ENCODE results near the gene ADPRHL1.

ADPRHL1 gene

DNA sequence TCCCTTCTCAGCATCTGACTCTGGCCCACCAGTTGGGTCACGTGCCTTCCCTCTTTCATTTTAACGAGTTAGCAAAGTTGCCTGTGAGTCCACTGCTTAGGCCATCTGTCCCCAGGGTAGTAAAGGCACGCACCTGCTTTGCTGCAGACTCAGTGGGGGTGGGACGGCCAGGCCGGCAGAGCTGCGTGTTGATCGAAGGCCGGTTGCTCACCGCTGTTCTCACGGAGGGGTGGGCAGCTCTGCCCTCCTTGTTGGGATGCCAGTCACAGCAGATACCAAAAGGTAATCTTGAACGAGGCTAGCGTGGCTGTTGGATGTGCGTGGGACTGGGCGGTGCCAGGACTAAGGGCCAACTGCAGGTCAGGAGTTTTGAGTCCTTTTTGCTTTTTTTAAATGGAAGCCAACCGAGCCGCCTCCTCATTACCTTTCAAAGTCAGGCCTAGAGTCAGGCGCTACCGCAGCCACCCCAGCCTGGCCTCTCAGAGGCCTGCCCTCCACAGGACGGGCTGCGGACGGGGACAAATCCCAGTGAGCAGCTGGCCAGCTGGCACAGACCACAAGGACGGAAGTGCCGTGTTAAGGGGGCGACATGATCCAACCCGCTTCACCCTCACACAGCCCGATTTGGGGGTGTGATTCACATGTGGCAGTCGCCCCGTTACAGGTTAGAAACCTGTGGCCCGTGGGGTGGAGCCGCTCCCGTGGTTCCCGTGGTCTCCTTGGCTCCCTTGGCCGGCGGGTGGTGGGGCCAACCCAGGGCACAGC, 20.6 kb downstream of the ADPRHL1 start:
- no peak for DNase-seq (ENCODE audit: low spot score)

DNA sequence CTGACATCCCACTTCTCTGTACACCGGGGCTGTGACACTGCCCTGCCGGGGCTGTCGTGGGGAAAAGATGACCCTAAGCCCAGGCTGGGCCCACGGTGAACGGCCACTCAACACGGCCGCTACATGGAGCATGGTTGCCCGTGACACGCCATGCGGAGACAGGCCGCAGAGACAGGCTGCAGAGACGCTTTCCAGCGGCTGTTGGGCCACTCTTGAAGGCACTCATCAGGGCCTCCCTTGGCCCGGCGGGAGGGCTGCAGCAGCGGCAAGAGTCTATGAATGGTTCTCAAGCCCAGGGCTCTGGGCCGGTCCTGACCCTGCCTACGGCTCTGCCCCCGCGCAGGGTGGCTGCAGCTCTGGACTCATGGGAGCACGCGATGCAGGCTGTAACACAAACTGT, 22.1 kb downstream of the ADPRHL1 start:
- no peak for DNase-seq (ENCODE audit: low spot score)

DNA sequence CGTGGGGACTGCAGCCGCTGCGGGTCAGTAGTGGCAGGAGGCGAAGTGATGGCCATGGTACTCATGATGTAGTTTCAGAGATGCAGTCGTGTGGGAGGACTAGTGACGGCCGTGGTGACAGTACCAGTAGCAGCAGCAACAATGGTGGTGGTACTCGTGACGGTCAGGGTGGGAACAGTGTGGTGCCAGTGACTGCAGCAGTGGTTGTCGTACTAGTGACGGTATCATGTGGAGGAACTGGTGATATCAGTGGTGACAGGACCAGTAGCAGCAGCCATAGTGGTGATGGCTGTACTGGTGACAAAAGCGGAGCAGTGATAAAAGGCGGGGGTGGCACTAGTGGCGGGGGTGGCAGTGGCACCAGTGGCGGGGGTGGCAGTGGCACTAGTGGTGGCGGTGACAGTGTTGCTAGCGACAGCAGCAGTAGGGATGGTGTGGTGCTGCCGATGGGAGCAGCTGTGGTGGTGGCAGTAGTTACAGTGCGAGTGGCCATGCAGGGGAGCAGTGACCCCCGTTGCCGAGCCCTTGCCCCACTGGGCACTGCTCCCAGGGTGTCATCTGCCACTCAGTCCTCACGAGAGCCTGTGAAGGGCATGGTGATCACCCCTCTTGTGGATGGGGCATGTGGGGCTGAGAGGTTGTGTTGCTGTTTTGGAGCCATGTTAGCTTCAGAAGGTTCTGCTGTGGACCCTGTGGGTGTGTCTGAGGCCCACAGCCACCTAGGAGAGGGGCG, 22.7 kb downstream of the ADPRHL1 start:
- no peak for DNase-seq (ENCODE audit: low spot score)

DNA sequence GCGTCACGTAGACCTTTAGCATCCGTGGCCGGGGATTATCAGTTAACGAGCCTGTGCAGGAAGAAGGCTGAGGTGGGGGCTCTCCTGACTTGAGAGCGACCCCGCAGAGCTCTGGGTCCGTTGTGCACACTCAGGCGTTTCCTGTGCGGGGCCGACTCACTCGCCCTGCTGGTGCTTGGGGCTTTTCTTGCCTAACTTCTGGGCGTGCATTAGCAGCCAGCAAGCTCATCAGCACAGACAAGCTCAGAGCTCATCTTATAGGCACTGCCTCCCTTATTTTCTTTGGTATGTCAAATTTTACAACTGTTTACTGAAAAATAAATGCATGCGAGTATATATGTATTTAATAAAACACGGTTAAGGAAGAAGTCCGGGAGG, 23.7 kb downstream of the ADPRHL1 start:
- no peak for DNase-seq (ENCODE audit: low spot score)

DNA sequence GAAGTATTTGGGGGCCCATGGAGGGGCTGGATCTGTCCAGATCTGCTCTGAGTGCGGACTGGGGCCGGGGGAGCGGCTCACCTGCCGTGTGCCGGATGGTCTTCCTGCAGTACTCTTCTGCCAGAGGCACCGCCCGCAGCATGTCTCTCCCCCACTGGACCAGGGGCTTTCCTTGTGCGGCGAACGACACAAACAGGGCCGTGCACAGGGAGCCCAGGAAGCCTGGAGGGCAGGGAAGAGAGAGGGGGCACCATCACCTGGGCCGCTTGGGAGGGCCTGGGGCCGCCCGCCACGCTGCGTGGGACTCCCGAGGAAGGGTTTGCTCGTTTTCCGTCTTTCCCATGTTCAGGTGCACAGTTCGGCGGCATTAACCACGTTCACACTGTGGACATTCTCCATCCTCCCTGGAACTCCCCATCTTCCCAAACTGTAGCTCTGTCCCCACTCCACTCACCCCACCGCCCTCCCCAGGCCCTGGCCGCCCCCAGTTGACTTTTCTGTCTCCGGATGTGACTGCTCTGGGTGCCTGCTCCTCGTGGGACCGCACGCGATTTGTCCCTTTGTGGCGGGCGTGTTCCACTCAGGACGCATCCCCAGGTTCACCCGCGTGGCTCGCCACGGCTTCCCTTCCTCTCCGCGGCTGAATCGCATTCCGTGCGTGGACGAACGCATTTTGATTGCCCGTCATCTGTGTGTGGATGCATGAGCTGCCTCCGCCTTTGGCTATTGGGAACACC, 24.2 kb downstream of the ADPRHL1 start:
- no peak for DNase-seq (ENCODE audit: low spot score)

DNA sequence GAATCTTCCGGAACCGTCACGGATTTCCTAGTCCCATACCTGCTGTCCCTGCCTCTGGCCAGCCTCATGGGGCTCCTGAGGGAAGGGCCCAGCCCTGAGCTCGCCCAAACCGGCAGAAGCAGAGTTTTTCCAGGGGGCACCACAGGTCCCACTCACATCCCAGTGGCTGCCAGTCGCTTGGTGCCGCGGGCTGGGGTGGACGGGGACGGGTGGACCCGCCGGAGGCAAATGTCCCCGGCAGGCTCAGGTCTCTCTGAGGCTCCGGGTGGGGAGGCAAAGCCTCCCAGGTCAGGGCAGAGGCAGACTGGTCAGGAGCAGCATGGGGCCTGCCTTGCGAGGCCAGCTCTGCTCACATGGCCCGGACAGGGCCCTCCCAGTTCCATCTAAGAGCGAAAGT, 24.8 kb downstream of the ADPRHL1 start:
- no peak for DNase-seq (ENCODE audit: low spot score)

DNA sequence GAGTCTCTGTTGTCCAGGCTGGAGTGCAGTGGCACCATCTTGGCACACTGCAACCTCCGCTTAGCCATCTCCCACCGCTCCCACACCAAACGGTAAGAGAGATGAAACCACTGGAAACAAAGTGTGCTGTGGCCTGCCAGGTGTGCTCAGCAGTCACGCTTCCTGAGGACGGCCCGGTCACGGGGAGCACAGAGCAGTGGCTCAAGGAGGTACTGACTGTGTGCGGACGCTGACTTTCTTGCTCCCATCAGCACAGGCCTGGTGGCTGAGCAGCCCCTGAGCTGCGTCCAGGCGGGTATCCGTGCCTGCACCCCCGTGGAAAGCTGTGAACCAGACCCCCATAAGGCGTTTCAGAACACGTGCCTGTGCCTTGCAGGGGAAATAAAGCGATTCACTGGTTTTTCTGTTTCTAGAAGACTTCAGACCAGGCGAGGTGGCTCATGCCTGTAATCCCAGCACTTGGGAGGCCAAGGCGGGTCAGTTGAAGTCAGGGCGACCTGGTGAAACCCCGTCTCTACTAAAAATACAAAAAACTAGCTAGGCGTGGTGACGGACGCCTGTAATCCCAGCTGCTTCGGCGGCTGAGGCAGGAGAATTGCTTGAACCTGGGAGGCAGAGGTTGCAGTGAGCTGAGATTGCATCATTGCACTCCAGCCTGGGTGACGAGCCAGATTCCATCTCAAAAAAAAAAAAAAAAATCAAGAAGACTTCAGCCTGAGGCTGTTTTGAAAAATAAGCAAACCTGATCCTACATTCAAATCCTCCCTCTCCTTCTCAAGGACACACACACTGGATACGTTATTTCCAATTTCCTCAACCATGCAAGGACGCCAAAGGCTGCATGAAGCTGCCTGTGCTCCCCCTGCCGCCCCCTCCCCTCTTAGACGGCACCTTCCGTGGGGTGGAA, 25.5 kb downstream of the ADPRHL1 start:
- DNase-seq (ENCODE audit: low spot score), result no peak

DNA sequence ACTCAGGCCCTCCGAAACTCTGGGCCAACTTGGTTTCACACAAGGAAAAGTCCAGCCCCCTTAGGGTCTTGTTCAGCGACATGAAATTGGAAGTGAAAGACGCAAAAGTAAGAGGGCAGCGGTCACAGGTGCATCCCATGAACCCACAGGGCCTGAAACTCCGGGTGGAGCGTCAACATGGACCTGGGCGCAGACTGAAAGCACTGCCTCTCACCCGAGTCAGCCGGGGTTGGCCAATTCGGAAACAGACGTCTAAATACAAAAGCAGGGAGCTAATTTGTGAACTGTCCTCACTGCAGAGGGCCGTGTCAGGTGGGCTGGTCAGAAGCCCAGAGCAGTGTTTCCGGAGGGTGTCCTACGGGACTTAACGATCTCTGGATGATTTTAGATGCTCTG, 26.7 kb downstream of the ADPRHL1 start:
- DNase-seq (ENCODE audit: low spot score), result no peak

DNA sequence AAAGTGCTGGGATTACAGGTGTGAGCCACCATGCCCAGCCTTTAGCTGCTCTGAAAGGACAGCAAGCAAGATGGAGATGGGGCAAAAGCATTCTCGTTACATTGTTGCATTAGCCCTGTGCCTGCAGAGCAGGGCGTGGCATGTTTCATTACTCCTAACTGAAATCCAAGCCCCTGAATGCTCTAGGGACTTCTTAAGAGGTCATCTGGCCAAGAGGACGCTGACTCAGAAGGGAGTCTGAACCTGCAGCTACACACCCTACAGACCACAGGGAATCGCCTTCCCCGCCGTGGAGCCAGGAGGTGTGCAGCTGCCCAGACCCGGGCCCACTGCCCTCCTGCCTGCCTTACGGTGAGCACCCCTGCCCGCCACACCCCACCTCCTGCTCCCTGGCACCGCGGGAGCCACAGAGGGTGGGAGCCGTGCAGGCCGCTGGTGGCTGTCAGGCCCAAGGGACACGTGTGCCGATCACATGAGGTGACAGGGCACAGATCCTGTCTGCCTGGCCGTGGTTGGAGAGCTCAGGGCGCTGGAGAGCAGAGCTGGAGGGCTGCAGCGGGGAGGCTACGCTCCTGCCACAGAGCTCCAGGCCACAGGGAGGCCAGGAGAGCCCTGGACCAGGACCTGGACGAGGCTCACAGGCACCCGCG, 27.2 kb downstream of the ADPRHL1 start:
- no peak for DNase-seq (ENCODE audit: low spot score)

DNA sequence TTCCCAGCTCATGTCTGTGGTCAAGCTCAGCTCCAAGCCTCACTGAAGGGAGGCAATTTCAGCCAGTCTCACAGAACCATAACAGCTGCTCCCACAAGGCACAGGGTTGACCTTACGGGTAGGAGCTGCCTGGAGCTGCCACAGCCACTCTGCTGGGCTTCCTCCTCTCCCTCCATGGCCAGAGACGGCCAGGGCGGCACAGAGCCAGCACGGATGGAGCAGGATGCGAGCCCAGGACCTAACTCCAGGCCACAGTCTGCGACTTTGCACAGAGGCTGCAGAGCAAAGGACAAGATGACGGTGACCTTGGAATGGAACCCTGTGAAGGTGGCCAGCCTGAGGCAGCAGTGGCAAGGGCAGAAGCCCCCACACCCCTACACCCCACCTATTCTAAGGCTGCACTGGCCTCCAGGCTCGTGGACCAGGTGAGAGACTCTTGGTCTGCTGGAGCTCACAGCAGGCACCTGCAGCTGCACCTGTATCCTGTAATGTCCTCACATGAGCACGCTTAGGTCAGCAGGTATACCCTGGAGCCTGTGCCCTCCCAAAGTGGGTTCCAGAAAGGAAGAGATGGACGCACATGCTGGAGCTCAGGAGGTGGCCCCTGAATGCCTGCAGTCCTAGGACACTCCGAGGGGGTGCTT, 29.6 kb downstream of the ADPRHL1 start:
- no peak for DNase-seq (ENCODE audit: low spot score)

DNA sequence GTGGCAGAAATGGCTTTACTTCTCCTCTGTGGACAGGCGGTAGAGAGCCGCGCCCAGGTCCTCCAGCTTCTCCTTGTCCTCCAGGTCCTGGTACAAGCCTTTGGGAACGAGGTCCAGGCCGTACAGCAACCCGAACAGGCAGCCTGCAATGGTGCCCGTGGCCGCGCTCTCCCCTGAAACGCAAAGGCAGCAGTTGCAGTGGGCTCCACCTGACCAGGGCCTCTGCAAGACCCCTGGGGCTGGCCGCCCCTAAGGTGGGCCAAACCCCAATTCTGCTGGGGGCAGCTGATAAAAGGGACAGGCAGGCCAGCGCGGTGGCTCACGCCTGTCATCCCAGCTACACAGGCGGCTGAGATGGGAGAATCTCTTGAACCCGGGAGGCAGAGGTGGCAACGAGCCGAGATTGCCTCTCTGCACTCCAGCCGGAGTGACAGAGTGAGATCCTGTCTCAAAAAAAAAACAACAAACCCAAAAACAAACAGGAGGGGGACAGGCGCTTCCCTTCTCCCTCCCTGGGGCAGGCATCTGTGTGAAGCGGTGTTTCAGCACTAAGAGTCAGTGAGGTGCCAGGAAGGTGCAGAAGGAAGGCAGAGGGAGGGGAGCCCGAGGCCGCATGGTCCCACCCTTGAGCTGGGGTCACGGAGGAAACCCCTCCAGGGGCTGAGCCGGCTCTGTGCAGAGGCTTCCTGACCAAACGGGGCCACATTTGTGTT, 30.3 kb downstream of the ADPRHL1 start:
- no peak for DNase-seq (ENCODE audit: low spot score)

DNA sequence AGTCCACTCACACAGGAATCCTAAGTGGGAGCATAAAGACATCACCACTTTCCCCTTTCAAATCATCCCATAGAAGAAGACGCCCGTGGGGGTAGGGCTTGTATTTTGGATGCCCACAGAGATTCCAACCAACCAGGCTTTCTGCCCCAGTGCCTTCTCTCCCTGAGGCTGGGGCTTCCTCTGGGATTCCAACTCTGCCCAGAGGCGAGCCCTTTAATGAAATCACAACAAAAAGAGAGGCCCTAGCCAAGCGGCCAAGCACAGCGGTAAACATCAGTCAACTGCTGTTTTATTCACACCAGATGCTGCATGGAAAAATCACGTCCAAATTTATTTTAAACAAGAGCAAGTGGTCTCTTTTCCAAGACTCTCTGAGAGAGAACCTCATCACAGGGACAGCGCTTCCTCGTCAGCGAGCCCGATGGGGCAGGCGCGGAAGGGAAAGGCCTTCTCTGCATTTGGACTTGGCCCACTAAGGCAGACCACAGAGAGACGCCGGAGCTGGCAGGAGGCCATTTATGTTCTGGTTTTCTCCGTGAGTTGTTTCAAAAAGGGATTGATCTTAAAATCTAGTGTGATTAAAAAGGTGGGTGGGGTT, 31.5 kb downstream of the ADPRHL1 start:
- DNase-seq (ENCODE audit: low spot score), result no peak

DNA sequence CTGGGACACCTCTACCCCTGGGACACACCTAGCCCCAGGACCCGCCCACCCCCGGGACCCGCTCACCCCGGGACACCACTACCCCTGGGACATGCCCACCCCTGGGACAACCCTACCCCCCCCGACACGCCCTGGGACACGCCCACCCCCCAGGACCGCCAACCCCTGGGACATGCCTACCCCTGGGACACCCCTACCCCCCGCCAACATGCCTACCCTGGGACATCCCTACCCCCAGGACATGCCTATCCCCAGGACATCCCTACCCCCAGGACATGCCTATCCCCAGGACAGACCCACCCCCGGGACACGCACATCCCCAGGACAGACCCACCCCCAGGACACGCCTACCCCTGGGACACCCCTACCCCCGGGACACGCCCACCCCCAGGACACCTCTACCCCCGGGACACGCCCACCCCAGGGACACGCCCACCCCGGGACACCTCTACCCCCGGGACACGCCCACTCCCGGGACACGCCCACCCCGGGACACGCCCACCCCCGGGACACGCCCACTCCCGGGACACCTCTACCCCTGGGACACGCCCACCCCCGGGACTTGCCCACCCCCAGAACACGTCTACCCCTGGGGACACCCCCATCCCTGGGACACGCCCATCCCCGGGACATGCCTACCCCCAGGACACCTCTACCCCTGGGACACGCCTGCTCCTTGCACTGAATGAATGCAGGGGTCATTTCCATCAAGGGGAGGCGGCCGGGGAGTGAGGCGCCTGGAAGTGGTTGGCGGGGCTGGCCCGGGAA, 32.3 kb downstream of the ADPRHL1 start:
- no peak for DNase-seq (ENCODE audit: low spot score)

DNA sequence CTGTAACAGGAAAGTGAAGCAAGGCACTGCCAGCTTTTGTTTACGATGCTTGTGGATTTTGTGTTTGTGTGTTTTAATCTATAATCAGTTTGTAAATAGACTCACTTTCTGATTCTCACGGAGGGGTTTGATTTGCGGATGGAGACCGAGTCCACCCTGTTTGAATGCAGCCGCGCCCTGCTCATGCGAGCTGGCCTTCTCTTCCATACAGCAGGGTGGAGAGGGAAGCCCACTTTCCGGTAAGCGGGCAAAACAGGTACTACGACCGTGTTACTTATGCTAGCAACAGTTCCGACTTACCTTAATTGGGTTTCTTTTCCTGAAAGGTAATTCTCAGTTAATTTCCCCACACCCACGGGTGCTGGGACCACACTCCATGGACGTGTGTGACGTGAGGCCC, 33.1 kb downstream of the ADPRHL1 start:
- DNase-seq (ENCODE audit: low spot score), result no peak

DNA sequence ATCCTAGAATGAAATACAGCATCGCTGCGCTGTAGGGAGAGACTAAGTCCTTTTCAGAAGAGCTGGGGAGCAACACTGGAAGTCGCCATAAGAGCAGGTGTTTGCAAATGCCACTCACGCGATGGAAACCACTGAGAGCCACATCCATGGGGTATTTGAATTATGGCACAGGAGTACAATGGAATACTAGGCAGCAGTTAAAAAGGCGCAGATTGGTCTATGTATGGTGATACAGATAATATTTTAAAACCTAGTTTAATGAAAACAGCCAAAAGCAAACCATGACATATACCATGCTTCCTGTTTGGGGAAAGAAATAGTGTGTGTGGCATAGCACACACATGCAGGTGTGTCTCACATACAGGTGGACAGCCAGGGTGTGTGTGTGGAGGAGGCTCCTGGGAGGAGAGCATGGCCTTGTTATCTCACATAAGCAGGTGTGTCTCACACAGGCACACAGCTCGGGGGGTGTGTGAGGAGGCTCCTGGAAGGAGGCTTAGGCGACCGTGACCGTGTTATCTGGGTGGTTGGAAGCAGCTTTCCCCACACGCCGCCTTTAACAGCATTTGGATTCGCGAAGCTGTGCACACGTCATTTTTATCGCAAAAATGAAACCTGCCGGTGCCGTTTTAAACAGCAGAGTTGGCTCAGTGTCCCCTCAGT, 33.6 kb downstream of the ADPRHL1 start:
- no peak for DNase-seq (ENCODE audit: low spot score)

DNA sequence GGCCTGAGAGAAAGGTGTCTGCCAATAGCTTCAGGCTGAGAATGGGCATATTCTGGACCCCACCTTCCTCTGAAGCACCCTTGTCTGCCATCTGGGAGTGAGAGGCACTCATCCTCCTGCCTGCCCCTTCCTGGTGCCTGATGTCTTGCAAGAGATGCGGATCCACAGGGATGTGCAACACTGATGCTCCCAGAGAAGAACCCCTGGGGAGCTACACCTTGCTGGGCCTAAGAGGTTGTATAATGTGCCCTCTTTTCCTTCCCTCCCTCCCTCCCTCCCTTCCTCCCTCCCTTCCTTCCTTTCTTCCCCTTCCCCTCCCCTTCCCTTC, 34.6 kb downstream of the ADPRHL1 start:
- no peak for DNase-seq (ENCODE audit: low spot score)

DNA sequence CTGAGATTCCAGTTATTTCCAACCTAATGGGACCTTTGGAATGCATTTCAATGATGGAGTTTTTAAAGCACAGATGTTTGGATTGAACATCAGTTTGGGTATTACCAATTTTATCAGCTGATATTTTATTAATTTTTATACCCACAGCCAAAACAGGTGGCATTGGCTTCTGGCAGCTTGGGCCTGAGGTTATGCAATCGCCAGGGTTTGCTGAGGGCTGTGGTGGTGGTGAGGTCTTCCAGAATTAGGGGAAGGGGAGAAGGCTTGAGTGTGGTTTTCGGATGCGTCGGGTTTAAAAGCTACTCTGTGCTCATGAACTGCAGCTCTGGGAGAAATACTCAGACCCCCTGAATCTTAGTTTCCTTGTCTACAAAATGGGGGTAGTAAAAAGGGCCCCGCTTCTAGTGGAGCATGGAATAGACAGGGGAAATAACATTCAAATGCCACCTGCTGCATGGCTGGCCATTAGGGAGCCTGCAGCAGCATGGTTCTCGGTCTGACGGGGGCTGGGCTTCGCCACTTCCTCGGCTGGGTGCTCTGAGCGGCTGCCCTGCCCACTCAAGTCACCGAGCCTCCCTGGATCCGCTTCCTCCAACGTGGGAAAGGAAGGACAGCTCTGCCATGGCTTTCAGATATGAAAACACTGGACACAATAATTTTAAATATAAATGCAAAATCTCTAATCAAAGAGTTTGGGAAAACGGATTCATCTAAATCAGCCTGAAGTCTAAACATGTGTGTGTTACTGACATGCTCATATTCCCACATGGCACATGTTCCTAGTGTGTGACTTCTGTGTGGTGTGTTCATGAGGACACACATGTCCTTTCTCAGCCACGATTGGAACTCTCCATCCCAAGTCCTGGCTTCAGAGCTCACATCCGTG, 35.2 kb downstream of the ADPRHL1 start:
- no peak for DNase-seq (ENCODE audit: low spot score)
